Keratinocyte (primary cell): ENCODE data around the gene FAT1. TPM values are rescaled to one million over a fixed set of nuclear protein-coding genes. Genes with fewer than 3 reads are reported as not detected.

Source experiments
- DNase-seq: peaks from one replicate; pipeline ENCODE4 v3.0.0-alpha.2; 2011; ENCODE audit warnings: low read depth, missing footprints, low spot score
- FAIRE-seq: peaks from 2 replicates; lab custom pipeline; 2011; peaks lifted over from hg19 to GRCh38; lab: Jason Lieb, UNC
- H2AFZ ChIP-seq: 2 replicates; pipeline ENCODE4 v1.6.0; 2012; ENCODE audit warnings: low read length, control low read depth, inconsistent platforms; ENCODE audit not compliant: control insufficient read depth
- H3K27ac ChIP-seq: 2 replicates; pipeline ENCODE4 v1.5.1; 2011; ENCODE audit warnings: low read length; ENCODE audit not compliant: control insufficient read depth, insufficient read depth
- H3K27me3 ChIP-seq: 3 replicates; pipeline ENCODE4 v1.6.0; 2011; ENCODE audit warnings: low read length; ENCODE audit not compliant: control insufficient read depth, insufficient read depth; ENCODE audit errors: extremely low read depth
- H3K36me3 ChIP-seq, 2 experiments: 2 replicates in 1 of 2; 3 replicates in 1 of 2; pipeline ENCODE4 v1.5.1; 2011; ENCODE audit warnings: low read length in 2 of 2, mild to moderate bottlenecking in 1 of 2; ENCODE audit not compliant: control insufficient read depth in 2 of 2, insufficient read depth in 2 of 2; ENCODE audit errors: extremely low read depth in 1 of 2
- H3K4me1 ChIP-seq: 3 replicates; pipeline ENCODE4 v1.5.1; 2011; ENCODE audit warnings: low read length; ENCODE audit not compliant: control insufficient read depth, insufficient read depth; ENCODE audit errors: extremely low read depth
- H3K4me2 ChIP-seq: 3 replicates; pipeline ENCODE4 v1.6.0; 2011; ENCODE audit warnings: low read depth, low read length; ENCODE audit not compliant: control insufficient read depth, insufficient read depth; ENCODE audit errors: extremely low read depth
- H3K4me3 ChIP-seq, 3 experiments: fragments of 200-600 bp in 1 of 3; sonication (generic) in 1 of 3; 2 replicates in 2 of 3; 3 replicates in 1 of 3; pipeline ENCODE4 v1.5.1; 2011 to 2016; ENCODE audit warnings: low read length in 3 of 3, mild to moderate bottlenecking in 3 of 3, control low read depth in 2 of 3, inconsistent platforms in 1 of 3, low read depth in 1 of 3, mixed read lengths in 1 of 3, mixed run types in 1 of 3, moderate library complexity in 1 of 3; ENCODE audit not compliant: control insufficient read depth in 2 of 3, insufficient read depth in 2 of 3; ENCODE audit errors: extremely low read depth in 1 of 3
- H3K79me2 ChIP-seq: 2 replicates; pipeline ENCODE4 v1.6.0; 2012; ENCODE audit warnings: low read length; ENCODE audit not compliant: control insufficient read depth, insufficient read depth
- H3K9ac ChIP-seq: 3 replicates; pipeline ENCODE4 v1.6.0; 2011; ENCODE audit warnings: low read length; ENCODE audit not compliant: control insufficient read depth, insufficient read depth; ENCODE audit errors: extremely low read depth
- H3K9me1 ChIP-seq: 3 replicates; pipeline ENCODE4 v1.6.0; 2011; ENCODE audit warnings: low read length; ENCODE audit not compliant: control insufficient read depth, insufficient read depth; ENCODE audit errors: extremely low read depth
- H3K9me3 ChIP-seq: 2 replicates; pipeline ENCODE4 v1.5.1; 2012; ENCODE audit warnings: low read depth, low read length; ENCODE audit not compliant: control insufficient read depth
- H4K20me1 ChIP-seq: 3 replicates; pipeline ENCODE4 v1.6.0; 2011; ENCODE audit warnings: low read length; ENCODE audit not compliant: control insufficient read depth, insufficient read depth; ENCODE audit errors: extremely low read depth
- CTCF ChIP-seq, 3 experiments: IDR thresholded peaks in 1 of 3; conservative IDR thresholded peaks in 1 of 3; optimal IDR thresholded peaks in 1 of 3; 2 replicates in 2 of 3; 3 replicates in 1 of 3; pipeline versions ENCODE3 to v1.5.1; 2011; ENCODE audit warnings: low read length in 3 of 3, mild to moderate bottlenecking in 3 of 3, moderate library complexity in 2 of 3, control low read depth in 1 of 3, inconsistent platforms in 1 of 3; ENCODE audit not compliant: insufficient read depth in 2 of 3; ENCODE audit errors: extremely low read depth in 1 of 3
- EZH2 ChIP-seq: IDR thresholded peaks from one replicate; pipeline ENCODE4 v1.6.1; 2012; ENCODE audit warnings: inconsistent platforms, mild to moderate bottlenecking, low read length, moderate library complexity
- dilution Hi-C: fragments of 300-500 bp; cut with MboI; formaldehyde crosslinking; loops from one replicate; pipeline ENCODE4 v1.7.0; 2020; ENCODE audit warnings: low sequenced_read_pairs; ENCODE audit not compliant: extremely low pct_ligation_motif_present
- polyA plus RNA-seq, 5 experiments: library from polyadenylated mRNA; depleted of rRNA in 3 of 5; stranded (reverse) in 3 of 5; stranded (forward) in 1 of 5; unstranded in 1 of 5; fragments of >200 nt; gene quantifications; 1 replicate in 1 of 5; 2 replicates in 3 of 5; 3 replicates in 1 of 5; pipeline versions ENCODE4 v1.2.1 to v1.2.3, GENCODE V29; 2011 to 2012; ENCODE audit warnings: missing spikeins in 2 of 5, low read depth in 1 of 5, low replicate concordance in 1 of 5

Gene FAT1
- polyA plus RNA-seq, 1 donor (not counting 4 experiments of a cell fraction or from before 2014, with no cell fraction given), result 329 TPM

- Histone ChIP-seq H3K9ac (peak overlapping the region; percentile 98), H3K27ac (peak overlapping the region; percentile 89), H3K9me1 (no peaks in the 10 kb centered on the region), H3K27me3 (no peaks in the 10 kb centered on the region), H3K4me1 (peaks cover 33% of the 10 kb centered on the region), H3K36me3 (peaks cover 0 to 5% of the 10 kb centered on the region in 2 experiments), H4K20me1 (peaks cover under 1% of the 10 kb centered on the region), H3K9me3 (no peaks in the 10 kb centered on the region), H3K4me3 (peak overlapping the region; percentile 75 to 99 (median 83)), H3K4me2 (peak overlapping the region; percentile 92), H3K79me2 (peaks cover 50% of the 10 kb centered on the region), H2AFZ (no peak overlapping the region)
- DNase-seq (no peak), FAIRE-seq (peak; percentile 59)
- TF ChIP-seq CTCF (optimal IDR thresholded peaks at IDR 0.05 in 1 of 3, IDR thresholded peaks at IDR 0.05 in 1 of 3, conservative IDR thresholded peaks at IDR 0.05 in 1 of 3; ENCODE audit: extremely low read depth in 1 of 3, insufficient read depth in 2 of 3, low read length in 3 of 3), result no peak
- TF ChIP-seq EZH2, result no peak
- dilution Hi-C loops, result no loop called here
Observed at GRCh38 chr4:186727169-186727976, 3.7 kb upstream of the FAT1 start.

- no peak overlapping the region for H2AFZ ChIP-seq
- peak overlapping the region; percentile 75 to 99 (median 83) for H3K4me3 ChIP-seq
- H4K20me1 ChIP-seq, result peaks cover 6% of the 10 kb centered on the region
- H3K9me1 ChIP-seq, result no peaks in the 10 kb centered on the region
- dilution Hi-C loops, result no loop called here
- FAIRE-seq, result no peak
- peak overlapping the region; percentile 89 for H3K27ac ChIP-seq
- TF ChIP-seq CTCF (optimal IDR thresholded peaks at IDR 0.05 in 1 of 3, IDR thresholded peaks at IDR 0.05 in 1 of 3, conservative IDR thresholded peaks at IDR 0.05 in 1 of 3; ENCODE audit: extremely low read depth in 1 of 3, insufficient read depth in 2 of 3, low read length in 3 of 3), result peak in 2 of 3 experiments; percentile 17 to 35
- no peak for TF ChIP-seq EZH2
- peak overlapping the region; percentile 92 for H3K4me2 ChIP-seq
- no peaks in the 10 kb centered on the region for H3K27me3 ChIP-seq
- H3K9ac ChIP-seq, result peak overlapping the region; percentile 98
- H3K36me3 ChIP-seq, result peaks cover 0 to 6% of the 10 kb centered on the region in 2 experiments
- H3K9me3 ChIP-seq, result no peaks in the 10 kb centered on the region
- H3K4me1 ChIP-seq, result peaks cover 41% of the 10 kb centered on the region
- peaks cover 58% of the 10 kb centered on the region for H3K79me2 ChIP-seq
- no peak for DNase-seq
Observed at GRCh38 chr4:186726426-186727168, 2.9 kb upstream of the FAT1 start.
